ENCODE data around the gene MARCHF10. TPM values are rescaled to one million over a fixed set of nuclear protein-coding genes. Genes with fewer than 3 reads are reported as not detected.

The MARCHF10 gene
- total RNA-seq, 1 donor from 2014 or later: 0.75 TPM

DNA sequence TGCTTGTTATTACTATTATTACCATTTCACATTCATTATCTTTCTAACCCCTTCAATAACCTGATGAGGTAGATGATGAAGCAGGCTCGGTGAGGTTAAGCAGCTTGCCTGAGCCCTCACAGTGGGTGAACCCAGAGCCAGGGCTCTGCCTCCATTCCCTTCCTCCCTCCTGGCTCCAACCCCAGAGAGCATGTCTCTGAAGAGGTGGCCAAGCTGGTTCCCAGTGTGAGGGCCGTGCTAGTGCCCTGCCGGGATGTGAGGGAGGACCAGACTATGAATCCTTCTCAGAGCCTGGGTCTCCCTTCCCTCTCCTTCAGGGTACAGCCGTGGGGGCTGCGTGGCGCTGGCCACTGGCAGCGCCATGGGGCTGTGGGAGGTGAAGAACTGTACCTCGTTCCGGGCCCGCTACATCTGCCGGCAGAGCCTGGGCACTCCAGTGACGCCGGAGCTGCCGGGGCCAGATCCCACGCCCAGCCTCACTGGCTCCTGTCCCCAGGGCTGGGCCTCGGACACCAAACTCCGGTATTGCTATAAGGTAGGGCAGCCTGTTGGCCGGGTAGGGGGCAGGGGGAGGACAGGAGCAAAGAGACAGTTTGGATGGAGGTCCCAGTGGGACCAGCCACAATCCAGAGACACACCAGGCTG is 131.0 kb downstream of the MARCHF10 start:
- no peak for DNase-seq (ENCODE audit: low spot score)

DNA sequence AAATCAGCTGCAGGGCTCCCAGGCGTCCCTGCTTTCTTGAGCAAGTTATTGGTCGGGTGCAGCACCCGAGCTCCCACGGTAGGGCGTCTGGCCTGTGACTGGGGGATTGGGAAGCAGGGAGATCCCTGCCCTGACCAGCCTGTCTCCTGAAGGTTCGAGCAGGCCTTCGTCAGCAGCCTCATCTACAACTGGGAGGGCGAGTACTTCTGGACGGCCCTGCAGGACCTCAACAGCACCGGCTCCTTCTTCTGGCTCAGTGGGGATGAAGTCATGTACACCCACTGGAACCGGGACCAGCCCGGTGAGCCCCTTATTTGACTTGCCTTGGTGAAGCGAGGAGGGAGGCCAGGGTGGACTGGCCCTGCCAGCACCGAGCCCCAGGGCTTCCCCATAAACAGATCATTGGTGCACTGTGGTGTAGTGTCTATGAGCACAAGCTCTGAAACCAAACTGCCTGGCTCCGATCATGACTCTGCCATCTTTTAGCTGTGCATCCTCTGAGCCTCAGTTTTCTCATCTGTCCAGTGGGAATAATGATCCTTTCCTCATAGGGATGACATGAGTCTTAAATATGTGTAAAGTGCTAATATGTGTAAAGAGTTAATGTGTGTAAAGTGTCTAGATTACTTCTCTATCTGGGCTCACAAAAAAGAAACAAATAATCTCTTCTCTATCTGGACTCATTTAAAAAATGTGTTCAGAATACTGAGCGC is 131.7 kb downstream of the MARCHF10 start:
- DNase-seq (ENCODE audit: low spot score): no peak

DNA sequence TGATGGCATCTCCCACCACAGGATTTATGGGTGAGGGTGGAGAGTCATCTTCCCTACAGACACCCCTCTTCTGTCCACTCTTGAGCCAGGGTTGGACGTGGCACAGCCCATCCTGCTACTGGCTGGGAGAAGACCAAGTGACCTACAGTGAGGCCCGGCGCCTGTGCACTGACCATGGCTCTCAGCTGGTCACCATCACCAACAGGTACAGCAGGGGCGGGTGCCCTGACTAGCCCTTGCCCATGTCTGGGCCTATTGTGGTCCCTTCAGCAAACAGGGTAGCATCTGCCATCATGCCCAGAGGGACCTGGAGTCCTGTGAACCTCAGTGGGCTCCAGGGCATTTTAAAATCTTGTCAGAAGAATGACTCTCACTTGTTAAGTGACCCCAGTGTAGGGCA is 132.4 kb downstream of the MARCHF10 start:
- no peak for DNase-seq (ENCODE audit: low spot score)

DNA sequence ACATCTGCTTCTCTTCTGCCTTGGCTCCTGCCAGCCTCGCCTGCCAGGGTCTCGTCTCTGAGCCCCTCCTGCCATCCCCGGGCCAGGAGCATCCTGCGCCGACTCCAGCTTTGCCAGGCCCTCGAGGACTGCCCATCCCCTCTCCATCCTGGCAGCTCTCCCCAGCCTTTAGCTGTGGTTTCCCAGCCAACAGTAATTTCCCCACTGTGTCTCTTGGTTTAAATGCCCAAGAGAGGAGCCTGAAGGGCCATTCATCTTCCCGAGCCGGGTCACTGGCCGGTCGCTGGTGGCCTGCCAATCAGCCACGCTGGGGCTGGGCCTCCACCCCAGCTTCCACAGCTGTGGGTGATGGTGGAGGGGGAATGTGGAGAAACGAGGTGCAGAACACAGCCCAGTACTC is 132.9 kb downstream of the MARCHF10 start:
- no peak for DNase-seq (ENCODE audit: low spot score)

DNA sequence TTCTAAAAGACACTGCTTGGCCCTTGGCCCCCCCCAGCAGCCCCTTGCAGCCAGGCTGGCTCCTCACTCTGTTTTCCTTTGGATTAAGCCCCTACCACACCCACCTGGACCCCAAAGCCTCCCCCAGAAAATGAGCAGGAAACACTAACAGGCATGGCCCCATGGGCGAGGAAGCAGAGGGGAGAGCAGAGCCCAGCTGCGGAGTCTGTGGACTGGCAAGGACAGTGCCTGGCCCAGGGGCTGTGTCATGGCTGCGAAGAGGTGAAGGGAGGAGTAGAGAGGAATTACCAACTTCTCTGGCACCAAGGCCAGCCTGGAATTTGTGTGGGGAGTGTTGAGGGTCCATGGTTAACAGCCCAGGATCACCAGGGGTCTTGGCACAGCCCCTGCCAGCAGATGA is 133.3 kb downstream of the MARCHF10 start:
- DNase-seq (ENCODE audit: low spot score): no peak

DNA sequence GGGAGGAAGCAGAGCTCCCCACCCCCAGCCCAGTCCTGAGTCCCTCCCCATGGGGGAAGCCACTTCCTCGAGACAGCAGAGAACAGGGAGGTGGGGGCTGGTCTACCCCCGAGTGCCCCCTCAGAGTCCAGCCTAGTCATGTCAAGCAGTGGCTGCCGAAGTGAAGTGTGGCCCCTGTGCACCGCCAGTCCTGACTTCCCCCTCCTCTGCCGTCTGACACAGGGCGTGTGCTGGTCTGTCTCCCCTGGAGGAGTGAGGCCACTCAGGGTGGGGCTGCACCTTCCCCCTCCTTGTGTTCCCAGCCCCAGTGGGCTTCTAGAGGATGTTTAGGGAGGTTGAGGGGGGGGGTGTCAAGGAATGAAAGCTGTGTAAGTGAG is 133.8 kb downstream of the MARCHF10 start:
- DNase-seq (ENCODE audit: low spot score): no peak

DNA sequence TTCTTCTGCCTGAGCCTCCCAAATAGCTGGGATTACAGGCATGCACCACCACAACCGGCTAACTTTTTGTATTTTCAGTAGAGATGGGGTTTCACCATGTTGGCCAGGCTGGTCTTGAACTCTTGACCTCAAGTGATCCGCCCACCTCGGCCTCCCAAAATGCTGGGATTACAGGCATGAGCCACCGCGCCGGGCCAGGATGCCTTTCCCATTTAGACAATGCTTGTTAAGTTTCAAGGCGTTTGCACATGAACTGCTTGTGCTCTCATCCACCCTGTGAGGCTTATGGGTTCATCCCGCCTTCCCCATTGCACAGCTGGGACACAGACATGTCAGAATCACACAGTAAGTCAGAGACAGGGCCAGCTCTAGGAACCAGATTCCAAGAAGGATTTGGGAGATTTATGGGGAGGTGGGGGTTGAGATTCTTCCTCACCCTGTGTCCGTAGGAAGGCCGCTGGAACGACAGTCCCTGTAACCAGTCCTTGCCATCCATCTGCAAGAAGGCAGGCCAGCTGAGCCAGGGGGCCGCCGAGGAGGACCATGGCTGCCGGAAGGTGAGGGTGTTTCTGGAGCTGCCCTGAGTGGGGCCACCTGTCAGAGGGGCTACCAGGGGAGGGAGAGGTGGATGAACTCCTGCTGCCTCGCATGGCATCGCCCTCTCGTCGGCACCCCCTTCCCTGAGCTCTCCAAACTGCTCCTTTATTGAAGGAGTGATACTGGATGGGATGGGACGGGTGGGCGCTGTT is 134.3 kb downstream of the MARCHF10 start:
- no peak for DNase-seq (ENCODE audit: low spot score)

DNA sequence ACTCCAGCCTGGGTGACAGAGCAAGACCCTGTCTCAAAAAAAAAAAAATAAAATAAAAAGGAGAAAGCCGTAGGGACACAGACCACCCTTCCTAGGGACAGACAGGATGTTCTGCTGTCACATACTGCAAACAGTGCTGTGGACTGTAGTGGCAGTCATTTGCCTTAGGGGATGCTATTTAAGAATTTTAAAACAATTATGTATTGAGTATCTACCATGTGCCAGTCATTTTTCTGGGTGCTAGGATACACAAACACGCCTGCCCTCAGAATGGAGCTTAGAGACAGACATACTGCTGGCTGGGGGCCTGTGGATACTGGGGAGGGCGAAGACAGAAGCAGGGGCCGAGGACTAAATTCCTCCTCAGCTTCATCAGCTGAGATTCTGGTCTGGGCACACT is 135.2 kb downstream of the MARCHF10 start:
- no peak for DNase-seq (ENCODE audit: low spot score)

DNA sequence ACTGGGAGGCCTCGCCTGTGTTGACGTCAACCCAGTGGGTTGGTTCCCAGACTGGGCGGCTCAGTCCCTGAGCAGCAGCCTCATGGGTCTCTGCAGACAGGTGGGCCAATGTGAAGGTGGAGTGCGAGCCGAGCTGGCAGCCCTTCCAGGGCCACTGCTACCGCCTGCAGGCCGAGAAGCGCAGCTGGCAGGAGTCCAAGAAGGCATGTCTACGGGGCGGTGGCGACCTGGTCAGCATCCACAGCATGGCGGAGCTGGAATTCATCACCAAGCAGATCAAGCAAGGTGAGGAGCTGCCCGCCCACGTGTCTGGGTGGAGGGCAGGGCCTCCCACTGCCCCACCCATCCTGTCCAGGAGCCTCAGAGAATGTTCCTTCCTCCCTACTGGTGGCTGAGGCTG is 136.6 kb downstream of the MARCHF10 start:
- no peak for DNase-seq (ENCODE audit: low spot score)

DNA sequence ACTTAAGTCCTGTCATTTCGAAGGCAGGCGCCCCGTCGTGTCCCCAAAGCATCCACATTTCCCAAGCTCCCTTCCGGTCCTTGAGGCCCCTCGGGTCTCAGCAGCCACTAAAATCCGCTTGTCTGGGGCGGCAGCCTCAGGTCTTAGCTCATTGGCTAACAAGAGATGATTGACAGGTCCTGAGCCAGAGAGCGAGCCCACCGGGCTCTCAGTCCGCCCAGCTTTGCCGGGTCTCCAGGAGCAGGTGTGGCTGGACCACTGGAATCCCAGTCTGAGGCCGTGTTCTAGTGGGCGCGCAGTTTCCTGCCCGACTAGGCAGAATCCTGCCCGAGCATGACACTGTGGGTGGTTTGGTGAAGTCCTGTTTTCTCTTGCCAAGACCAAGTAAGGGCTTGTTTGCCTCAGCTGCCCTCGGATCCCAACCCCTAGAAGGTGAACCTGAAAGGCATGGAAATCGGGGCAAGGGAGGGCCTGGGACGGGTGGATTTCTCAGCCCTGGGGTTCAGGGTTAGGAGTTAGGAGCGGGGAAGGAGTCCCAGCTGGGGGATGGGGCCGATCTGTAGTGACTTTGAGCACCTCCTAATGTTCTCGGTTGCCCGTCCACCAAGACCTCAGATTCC is 137.8 kb downstream of the MARCHF10 start:
- no peak for DNase-seq (ENCODE audit: low spot score)

DNA sequence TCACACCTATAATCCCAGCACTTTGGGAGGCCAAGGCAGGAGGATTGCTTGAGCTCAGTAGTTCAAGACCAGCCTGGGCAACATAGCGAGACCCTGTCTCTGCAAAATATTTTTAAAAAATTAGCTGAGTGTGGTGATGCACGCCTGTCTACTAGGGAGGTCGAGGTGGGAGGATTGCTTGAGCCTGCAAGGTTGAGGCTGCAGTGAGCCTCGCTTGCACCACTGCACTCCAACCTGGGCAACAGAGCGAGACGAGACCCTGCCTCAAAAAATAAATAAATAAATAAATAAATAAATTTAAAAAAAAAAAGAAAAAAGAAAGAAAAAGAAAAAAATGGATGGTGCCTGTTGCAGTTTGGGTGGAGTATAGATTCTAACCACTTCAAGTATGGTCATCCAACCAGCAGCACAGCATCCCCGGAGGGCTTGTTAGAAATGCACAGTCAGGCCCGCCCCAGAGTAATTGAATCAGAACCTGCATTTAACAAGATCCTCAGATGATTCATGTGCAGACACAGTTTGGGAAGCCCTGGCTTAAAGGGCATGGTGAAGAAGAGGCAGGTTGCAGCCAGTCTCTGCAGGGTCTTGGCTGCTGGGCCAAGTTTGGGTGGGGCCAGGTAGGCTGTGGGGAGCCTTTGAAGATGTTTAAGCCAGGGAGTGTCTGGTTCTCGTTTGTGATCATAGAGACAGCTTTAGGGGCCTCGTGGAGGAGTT is 139.9 kb downstream of the MARCHF10 start:
- DNase-seq (ENCODE audit: low spot score): no peak

DNA sequence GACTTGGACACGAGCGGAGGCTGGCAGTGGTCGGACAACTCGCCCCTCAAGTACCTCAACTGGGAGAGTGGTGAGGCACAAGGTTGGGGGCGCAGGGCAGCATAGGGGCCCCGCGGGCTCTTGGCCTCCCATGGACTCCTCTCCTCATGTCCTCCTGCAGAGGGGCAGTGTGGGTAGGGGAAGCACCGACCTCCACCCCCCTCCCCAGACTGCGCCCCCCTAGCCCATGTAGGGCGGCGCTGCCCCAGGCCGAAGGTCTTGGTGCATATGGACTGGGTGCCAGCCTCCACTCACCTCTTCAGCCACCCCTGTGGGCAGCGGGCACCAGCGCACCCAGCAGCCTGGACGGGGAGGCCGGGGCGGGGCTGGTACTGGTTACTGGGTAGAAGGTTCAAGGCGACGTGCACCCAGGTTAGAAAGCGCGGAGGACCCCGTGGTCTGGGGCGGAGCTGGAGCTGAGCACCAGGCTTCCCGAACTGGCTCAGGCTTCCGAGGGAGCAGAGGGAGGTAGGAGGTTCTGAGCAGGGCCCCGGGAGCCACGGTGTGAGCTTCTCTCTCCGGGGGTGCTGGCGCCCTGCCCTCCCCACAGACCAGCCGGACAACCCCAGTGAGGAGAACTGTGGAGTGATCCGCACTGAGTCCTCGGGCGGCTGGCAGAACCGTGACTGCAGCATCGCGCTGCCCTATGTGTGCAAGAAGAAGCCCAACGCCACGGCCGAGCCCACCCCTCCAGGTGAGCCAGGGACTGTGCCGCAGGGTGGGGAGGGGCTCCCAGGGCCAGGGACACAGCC is 141.1 kb downstream of the MARCHF10 start:
- DNase-seq (ENCODE audit: low spot score): no peak

DNA sequence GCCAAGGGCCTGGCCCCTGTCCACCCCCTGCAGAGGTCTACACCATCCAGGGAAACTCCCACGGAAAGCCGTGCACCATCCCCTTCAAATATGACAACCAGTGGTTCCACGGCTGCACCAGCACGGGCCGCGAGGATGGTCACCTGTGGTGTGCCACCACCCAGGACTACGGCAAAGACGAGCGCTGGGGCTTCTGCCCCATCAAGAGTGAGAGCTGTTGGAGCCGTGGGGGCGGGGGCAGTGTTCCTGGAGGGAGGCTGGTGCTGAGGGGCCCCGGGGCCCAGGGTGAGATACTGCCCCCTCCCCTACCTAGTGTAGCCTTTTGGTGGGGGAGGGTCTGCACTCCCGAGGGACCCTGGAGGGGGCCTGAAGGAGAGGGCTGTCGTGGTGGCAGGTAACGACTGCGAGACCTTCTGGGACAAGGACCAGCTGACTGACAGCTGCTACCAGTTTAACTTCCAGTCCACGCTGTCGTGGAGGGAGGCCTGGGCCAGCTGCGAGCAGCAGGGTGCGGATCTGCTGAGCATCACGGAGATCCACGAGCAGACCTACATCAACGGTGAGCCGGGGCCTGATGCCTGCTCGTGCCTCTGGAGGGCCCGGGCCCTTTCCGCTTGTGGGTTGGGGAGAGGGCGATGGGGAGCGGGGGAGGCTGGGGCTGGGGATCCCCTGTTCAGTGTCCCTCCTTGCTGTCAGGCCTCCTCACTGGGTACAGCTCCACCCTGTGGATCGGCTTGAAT is 141.9 kb downstream of the MARCHF10 start:
- DNase-seq (ENCODE audit: low spot score): no peak

DNA sequence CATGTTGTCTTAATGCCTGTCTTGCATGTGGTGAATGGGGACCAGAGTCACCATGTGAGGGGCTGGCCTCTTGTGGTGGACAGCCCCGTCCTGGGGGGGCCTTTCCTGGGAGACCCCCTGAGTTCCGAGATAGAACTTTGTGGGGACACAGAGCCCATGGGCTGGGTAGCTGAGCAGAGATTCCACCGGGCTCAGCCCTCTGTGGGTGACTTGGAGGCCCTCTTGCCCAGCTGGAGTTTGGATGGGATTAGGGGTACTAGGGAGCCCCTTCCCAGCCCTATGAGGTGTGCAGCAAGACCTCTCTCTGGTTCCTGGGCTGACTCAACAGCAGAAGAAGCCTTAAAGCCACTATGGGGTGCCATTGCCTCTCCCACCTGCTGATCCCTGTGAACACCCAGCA is 142.5 kb downstream of the MARCHF10 start:
- no peak for DNase-seq (ENCODE audit: low spot score)

DNA sequence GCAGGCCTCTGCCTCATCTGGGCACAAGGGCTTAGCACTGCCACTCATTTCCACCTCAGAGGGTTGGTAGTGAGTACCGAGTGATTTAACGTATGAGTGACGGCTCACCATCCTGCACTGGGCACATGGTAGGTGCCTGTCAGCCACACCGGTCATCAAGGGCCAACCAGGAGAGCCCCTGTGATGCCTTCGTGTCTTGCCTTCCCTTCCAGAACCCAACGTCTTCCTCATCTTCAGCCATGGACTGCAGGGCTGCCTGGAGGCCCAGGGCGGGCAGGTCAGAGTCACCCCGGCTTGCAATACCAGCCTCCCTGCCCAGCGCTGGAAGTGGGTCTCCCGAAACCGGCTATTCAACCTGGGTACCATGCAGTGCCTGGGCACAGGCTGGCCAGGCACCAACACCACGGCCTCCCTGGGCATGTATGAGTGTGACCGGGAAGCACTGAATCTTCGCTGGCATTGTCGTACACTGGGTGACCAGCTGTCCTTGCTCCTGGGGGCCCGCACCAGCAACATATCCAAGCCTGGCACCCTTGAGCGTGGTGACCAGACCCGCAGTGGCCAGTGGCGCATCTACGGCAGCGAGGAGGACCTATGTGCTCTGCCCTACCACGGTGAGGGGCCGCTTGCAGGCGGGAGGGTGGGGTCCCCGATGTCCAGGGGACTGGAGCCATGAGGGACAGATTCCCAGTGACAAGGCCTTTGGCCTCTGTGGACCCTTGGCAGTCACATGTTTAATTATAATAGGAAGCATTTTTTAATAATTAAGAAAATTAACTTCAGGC is 143.6 kb downstream of the MARCHF10 start:
- DNase-seq (ENCODE audit: low spot score): no peak

DNA sequence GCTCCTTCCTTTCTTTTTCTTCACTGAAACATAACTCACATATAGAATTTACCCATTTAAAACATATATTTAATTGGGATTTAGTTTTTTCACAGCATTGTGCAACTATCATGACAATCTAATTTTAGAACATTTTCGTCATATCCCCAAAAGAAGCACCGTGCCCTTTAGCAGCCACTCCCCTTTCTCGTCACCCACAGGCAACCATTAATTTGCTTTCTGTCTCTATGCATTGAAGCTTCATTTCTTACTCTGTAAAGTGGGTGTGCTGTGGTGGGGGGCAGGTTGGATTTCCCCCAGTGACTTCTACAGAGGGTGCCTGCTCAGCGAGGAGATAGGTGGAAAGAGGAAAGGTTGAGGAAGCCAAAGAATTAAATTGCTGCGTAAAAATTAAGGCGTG is 144.8 kb downstream of the MARCHF10 start:
- DNase-seq (ENCODE audit: low spot score): no peak

DNA sequence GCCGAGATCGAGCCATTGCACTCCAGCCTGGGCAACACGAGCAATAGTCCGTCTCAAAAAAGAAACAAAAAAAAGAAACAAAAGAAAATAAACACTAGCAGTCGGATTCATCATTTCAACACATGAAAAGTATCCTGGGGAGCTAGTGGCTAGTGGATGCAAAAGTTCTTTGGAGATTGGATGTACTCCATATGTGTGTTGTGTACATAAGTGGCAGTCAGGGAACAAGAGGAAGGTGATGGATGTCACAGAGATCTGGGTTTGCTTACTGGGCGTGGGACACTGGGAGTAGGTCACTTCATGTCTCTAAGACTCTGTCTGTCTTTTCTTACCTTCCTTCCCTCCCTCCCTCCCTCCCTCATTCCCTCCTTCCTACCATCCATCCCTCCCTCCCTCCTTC is 145.3 kb downstream of the MARCHF10 start:
- no peak for DNase-seq (ENCODE audit: low spot score)

DNA sequence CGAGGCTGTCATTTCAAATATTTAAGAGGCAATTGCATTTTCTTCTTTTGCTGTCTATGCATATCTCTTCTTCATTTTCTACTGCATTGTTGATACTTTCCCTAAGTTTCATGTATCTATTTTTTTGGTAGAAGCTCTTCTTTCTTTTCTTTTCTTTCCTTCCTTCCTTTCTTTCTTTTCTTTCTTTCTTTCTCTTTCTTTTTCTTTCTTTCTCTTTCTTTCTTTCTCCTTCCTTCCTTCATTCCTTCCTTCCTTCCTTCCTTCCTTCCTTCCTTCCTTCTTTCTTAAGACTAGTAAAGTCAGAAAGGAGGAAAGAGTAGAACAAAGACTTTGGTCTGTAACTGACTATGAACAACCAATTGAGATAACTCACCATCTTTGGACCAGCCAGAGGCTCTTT is 146.8 kb downstream of the MARCHF10 start:
- DNase-seq (ENCODE audit: low spot score): no peak

DNA sequence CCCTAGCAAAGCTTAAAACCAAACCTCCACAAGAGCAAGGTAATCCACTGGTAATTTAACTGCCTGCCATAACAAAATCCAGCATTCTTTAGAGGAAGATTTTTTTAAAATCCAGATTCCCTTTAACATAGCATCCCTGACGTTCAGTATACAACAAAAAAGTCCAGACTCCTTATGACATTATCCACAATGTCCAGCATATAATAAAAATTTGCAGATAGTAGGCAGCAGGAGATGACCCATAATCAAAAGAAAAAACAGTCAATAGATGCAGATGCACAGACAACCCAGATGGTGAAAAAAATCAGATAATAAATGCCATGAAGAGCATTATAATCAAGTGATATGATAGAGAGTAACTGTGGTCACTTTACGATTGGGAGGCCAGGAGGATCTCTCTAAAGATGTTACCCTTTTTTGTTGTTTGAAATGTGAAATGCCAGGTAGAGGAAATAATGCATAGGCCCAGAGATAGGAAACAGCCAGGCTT is 147.4 kb downstream of the MARCHF10 start:
- DNase-seq (ENCODE audit: low spot score): no peak
